NB4 (cell line): Measurements from ENCODE around the gene IMPDH1.

Experiments
- DNase-seq: peaks from one replicate; pipeline ENCODE4 v3.0.0; 2010; ENCODE audit warnings: low read depth
- H3K4me3 ChIP-seq: one replicate; pipeline ENCODE4 v1.5.1; 2011; ENCODE audit warnings: mild to moderate bottlenecking, low read depth, low read length, moderate library complexity
- CTCF ChIP-seq: IDR thresholded peaks from one replicate; pipeline ENCODE4 v1.5.1; 2012; ENCODE audit warnings: low read depth, low read length
- MAX ChIP-seq: IDR thresholded peaks from 2 replicates; pipeline ENCODE4 v1.6.1; 2011; ENCODE audit warnings: low read depth, low read length
- MYC ChIP-seq: IDR thresholded peaks from 2 replicates; pipeline ENCODE4 v1.6.1; 2011; ENCODE audit warnings: low read depth, low read length
- POLR2A ChIP-seq: IDR thresholded peaks from 2 replicates; pipeline ENCODE4 v1.6.1; 2011; ENCODE audit warnings: mild to moderate bottlenecking; ENCODE audit not compliant: insufficient read length; ENCODE audit errors: extremely low read depth

The IMPDH1 gene

GRCh38 chr7:128405471-128406313 lies 4.1 kb downstream of the IMPDH1 start:
- TF ChIP-seq POLR2A (peak; percentile 52), MAX (peak; percentile 47), MYC (no peak; the same call in 1 of the 2 replicates), CTCF (no peak)
- H3K4me3 ChIP-seq: peak overlapping the region; percentile 87
- peak; percentile 84 for DNase-seq

GRCh38 chr7:128404886-128405470 lies 4.8 kb downstream of the IMPDH1 start:
- TF ChIP-seq MYC (no peak; the same call in 1 of the 2 replicates), CTCF (no peak), MAX (no peak; the same call in 1 of the 2 replicates), POLR2A (no peak)

GRCh38 chr7:128404143-128404681 lies 5.6 kb downstream of the IMPDH1 start:
- peak overlapping the region; percentile 87 for H3K4me3 ChIP-seq
- TF ChIP-seq MAX (no peak), MYC (no peak), CTCF (no peak), POLR2A (no peak)
- DNase-seq: no peak

More at GRCh38 chr7:128404886-128405470, 4.8 kb downstream of the IMPDH1 start:
- peak; percentile 51 for DNase-seq
- H3K4me3 ChIP-seq: peak overlapping the region; percentile 87

GRCh38 chr7:128403676-128404075 lies 6.1 kb downstream of the IMPDH1 start:
- no peak for DNase-seq
- H3K4me3 ChIP-seq: peak overlapping the region; percentile 87
- TF ChIP-seq POLR2A: no peak
- TF ChIP-seq MAX: no peak
- TF ChIP-seq MYC: no peak
- TF ChIP-seq CTCF: no peak

GRCh38 chr7:128402356-128402755 lies 7.4 kb downstream of the IMPDH1 start:
- TF ChIP-seq CTCF (no peak), MAX (no peak), MYC (no peak), POLR2A (no peak)
- H3K4me3 ChIP-seq: no peak overlapping the region
- DNase-seq: no peak
